Uterus (tissue), 4 donors: ENCODE results near the gene DNAJC5G. TPM values are rescaled to one million over a fixed set of nuclear protein-coding genes. Genes with fewer than 3 reads are reported as not detected.

Experiments used
- DNase-seq, 2 donors: peaks; one replicate each; pipeline ENCODE4 v3.0.0-alpha.2; 2019 to 2020
- H3K27ac ChIP-seq, 2 donors: fragments of 200-600 bp; sonication (generic); 1 replicate in 1 of 2; 2 replicates in 1 of 2; pipeline ENCODE4 v1.5.1; 2016 to 2018
- H3K27me3 ChIP-seq, 2 donors: fragments of 200-600 bp; sonication (generic); one replicate each; pipeline ENCODE4 v1.5.1; 2018 to 2019; ENCODE audit warnings: control low read depth in 1 of 2
- H3K36me3 ChIP-seq, 2 donors: fragments of 200-600 bp; sonication (generic); one replicate each; pipeline ENCODE4 v1.5.1; 2019; ENCODE audit warnings: control low read depth in 1 of 2
- H3K4me1 ChIP-seq, 2 donors: fragments of 200-600 bp; sonication (generic); one replicate each; pipeline ENCODE4 v1.5.1; 2018 to 2019; ENCODE audit warnings: control low read depth in 1 of 2
- H3K4me3 ChIP-seq, 2 donors: fragments of 200-600 bp; sonication (generic); 1 replicate in 1 of 2; 2 replicates in 1 of 2; pipeline ENCODE4 v1.5.1; 2018 to 2019; ENCODE audit warnings: mild to moderate bottlenecking in 1 of 2
- H3K9me3 ChIP-seq, 2 donors: fragments of 200-600 bp; sonication (generic); one replicate each; pipeline ENCODE4 v1.5.1; 2019; ENCODE audit warnings: control low read depth in 1 of 2
- CTCF ChIP-seq, 4 experiments: fragments of 200-600 bp in 2 of 4; fragments of 450-650 bp in 2 of 4; sonication (generic) in 2 of 4; IDR thresholded peaks; one replicate each; pipeline ENCODE4 v1.5.1; 2016 to 2019; ENCODE audit warnings: antibody characterized with exemption in 4 of 4, mild to moderate bottlenecking in 2 of 4, moderate library complexity in 1 of 4
- POLR2A ChIP-seq, 2 donors: fragments of 450-650 bp; IDR thresholded peaks; one replicate each; pipeline ENCODE4 v1.6.1; 2016; ENCODE audit warnings: antibody characterized with exemption in 2 of 2, mild to moderate bottlenecking in 1 of 2, moderate library complexity in 1 of 2
- intact Hi-C: fragments of 100-400 bp; cut with DNase I; formaldehyde crosslinking; loops from one replicate; pipeline ENCODE4 v1.15.1; 2023; ENCODE audit warnings: low total_unique reads
- total RNA-seq, 4 donors: library from RNA; depleted of rRNA in 3 of 4; stranded (reverse); fragments of >200 nt in 3 of 4; gene quantifications; one replicate each; pipeline versions ENCODE4 v1.1.0 to v1.2.4, GENCODE V29; 2014 to 2023
- donor health status: DM: yes; HTN: yes; CAD: no.

Gene DNAJC5G
- total RNA-seq, 4 donors from 2014 or later = 0.77 to 3.9 (median 1.5) TPM; not detected in 1

- intact Hi-C loops = no loop called here
- Histone ChIP-seq H3K27me3 (peaks cover 22 to 27% of the 10 kb centered on the region in 2 donors), H3K4me1 (peaks cover 0 to 16% of the 10 kb centered on the region in 2 donors), H3K36me3 (no peaks in the 10 kb centered on the region), H3K4me3 (no peak overlapping the region), H3K9me3 (no peaks in the 10 kb centered on the region), H3K27ac (no peak overlapping the region)
- no peak for TF ChIP-seq CTCF (IDR thresholded peaks at IDR 0.05)
- TF ChIP-seq POLR2A (IDR thresholded peaks at IDR 0.05) = no peak
- no peak for DNase-seq
Measured at GRCh38 chr2:27306136-27306535, 30.9 kb downstream of the DNAJC5G start.

GRCh38 chr2:27306573-27307286 lies 31.5 kb downstream of the DNAJC5G start:
- H3K36me3 ChIP-seq = no peaks in the 10 kb centered on the region
- TF ChIP-seq CTCF (IDR thresholded peaks at IDR 0.05) (no peak), POLR2A (IDR thresholded peaks at IDR 0.05) (no peak)
- peaks cover 22 to 27% of the 10 kb centered on the region in 2 donors for H3K27me3 ChIP-seq
- no peak overlapping the region for H3K4me3 ChIP-seq
- H3K9me3 ChIP-seq = no peaks in the 10 kb centered on the region
- H3K4me1 ChIP-seq = peaks cover 0 to 16% of the 10 kb centered on the region in 2 donors
- DNase-seq = no peak
- H3K27ac ChIP-seq = no peak overlapping the region
- intact Hi-C loops = no loop called here

GRCh38 chr2:27307287-27307544 lies 32.0 kb downstream of the DNAJC5G start:
- no peaks in the 10 kb centered on the region for H3K9me3 ChIP-seq
- peaks cover 0 to 16% of the 10 kb centered on the region in 2 donors for H3K4me1 ChIP-seq
- TF ChIP-seq POLR2A (IDR thresholded peaks at IDR 0.05) = no peak
- TF ChIP-seq CTCF (IDR thresholded peaks at IDR 0.05) = no peak
- H3K27me3 ChIP-seq = peaks cover 22 to 27% of the 10 kb centered on the region in 2 donors
- no peak overlapping the region for H3K4me3 ChIP-seq
- no peaks in the 10 kb centered on the region for H3K36me3 ChIP-seq
- intact Hi-C loops = no loop called here
- no peak overlapping the region for H3K27ac ChIP-seq
- no peak for DNase-seq

GRCh38 chr2:27307545-27308358 lies 32.5 kb downstream of the DNAJC5G start:
- Histone ChIP-seq H3K36me3 (no peaks in the 10 kb centered on the region), H3K4me3 (no peak overlapping the region), H3K27ac (no peak overlapping the region), H3K4me1 (peaks cover 0 to 16% of the 10 kb centered on the region in 2 donors), H3K9me3 (no peaks in the 10 kb centered on the region), H3K27me3 (peaks cover 22 to 27% of the 10 kb centered on the region in 2 donors)
- no peak for TF ChIP-seq POLR2A (IDR thresholded peaks at IDR 0.05)
- intact Hi-C loops = no loop called here
- DNase-seq = no peak

GRCh38 chr2:27308359-27308881 lies 33.2 kb downstream of the DNAJC5G start, which contains the start of gene UCN:
TSS of gene UCN (minus strand) at chr2:27308445. CDS start at chr2:27307895, 550 bp downstream.
- no peak for DNase-seq
- intact Hi-C loops = no loop called here
- no peaks in the 10 kb centered on the region for H3K36me3 ChIP-seq
- H3K27ac ChIP-seq = no peak within 1 kb of the TSS
- H3K9me3 ChIP-seq = no peaks in the 10 kb centered on the region
- peaks cover 0 to 16% of the 10 kb centered on the region in 2 donors for H3K4me1 ChIP-seq
- no peak for TF ChIP-seq POLR2A (IDR thresholded peaks at IDR 0.05)
- TF ChIP-seq CTCF (IDR thresholded peaks at IDR 0.05) = no peak
- H3K27me3 ChIP-seq = peaks cover 22 to 27% of the 10 kb centered on the region in 2 donors
- H3K4me3 ChIP-seq = no peak within 1 kb of the TSS
